ENCODE results near the gene WWOX. TPM values are rescaled to one million over a fixed set of nuclear protein-coding genes. Genes with fewer than 3 reads are reported as not detected.

The WWOX gene
- total RNA-seq, 1 donor from 2014 or later = 28.2 TPM

DNA sequence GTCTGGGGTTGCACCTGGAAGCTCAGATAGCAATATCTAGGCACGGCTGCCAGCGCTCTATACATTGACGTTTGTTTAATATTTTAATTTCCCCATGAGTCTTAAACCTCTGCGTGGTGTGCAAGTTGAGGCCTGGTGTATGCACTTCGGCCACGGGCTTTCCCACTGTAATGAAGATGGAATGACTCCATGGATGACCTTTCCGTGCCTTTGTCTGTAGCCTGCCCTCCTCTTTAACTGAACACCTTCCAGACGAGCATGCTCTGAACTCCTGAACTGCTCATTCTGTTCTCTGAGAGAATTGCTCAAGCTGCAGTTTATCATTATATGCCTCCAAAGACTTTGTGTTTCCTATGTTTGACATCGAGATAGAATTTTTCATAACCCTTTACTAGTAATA lies 438.8 kb downstream of the WWOX start:
- Mint-ChIP-seq H3K27ac (ENCODE audit: unreplicated experiment) (no peak overlapping the region), H3K36me3 (ENCODE audit: unreplicated experiment) (no peaks in the 10 kb centered on the region), H3K4me3 (ENCODE audit: unreplicated experiment) (no peak overlapping the region), H3K9me3 (ENCODE audit: unreplicated experiment) (no peaks in the 10 kb centered on the region), H3K27me3 (ENCODE audit: unreplicated experiment) (no peaks in the 10 kb centered on the region), H3K4me1 (ENCODE audit: unreplicated experiment) (no peaks in the 10 kb centered on the region)
- no peak for DNase-seq (ENCODE audit: extremely low spot score, unreplicated experiment)
- TF ChIP-seq, protein P1, sequence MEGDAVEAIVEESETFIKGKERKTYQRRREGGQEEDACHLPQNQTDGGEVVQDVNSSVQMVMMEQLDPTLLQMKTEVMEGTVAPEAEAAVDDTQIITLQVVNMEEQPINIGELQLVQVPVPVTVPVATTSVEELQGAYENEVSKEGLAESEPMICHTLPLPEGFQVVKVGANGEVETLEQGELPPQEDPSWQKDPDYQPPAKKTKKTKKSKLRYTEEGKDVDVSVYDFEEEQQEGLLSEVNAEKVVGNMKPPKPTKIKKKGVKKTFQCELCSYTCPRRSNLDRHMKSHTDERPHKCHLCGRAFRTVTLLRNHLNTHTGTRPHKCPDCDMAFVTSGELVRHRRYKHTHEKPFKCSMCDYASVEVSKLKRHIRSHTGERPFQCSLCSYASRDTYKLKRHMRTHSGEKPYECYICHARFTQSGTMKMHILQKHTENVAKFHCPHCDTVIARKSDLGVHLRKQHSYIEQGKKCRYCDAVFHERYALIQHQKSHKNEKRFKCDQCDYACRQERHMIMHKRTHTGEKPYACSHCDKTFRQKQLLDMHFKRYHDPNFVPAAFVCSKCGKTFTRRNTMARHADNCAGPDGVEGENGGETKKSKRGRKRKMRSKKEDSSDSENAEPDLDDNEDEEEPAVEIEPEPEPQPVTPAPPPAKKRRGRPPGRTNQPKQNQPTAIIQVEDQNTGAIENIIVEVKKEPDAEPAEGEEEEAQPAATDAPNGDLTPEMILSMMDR (IDR thresholded peaks at IDR 0.05) = no peak

DNA sequence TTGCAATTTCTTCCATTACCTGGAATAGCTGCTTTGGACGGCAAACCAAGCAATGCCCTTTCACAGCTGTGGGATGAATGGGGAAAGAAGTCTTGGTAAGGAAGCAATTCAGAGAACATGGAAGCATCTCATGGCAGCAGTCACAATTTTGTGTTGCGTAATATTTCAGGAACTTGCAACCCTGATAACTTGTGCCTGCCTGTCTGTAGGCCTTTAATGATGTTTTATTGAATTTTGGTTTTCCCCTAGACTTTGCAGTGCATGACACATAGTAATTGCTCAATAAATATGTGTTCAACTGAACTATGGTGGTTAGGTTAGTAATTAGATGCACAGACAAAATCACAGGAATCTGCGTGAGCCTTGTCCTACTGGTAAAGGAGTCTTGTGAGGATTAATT lies 439.5 kb downstream of the WWOX start:
- no peak for DNase-seq (ENCODE audit: extremely low spot score, unreplicated experiment)
- no peaks in the 10 kb centered on the region for H3K4me1 Mint-ChIP-seq (ENCODE audit: unreplicated experiment)
- H3K4me3 Mint-ChIP-seq (ENCODE audit: unreplicated experiment) = no peak overlapping the region
- peaks cover 3% of the 10 kb centered on the region for H3K36me3 Mint-ChIP-seq (ENCODE audit: unreplicated experiment)
- no peaks in the 10 kb centered on the region for H3K27me3 Mint-ChIP-seq (ENCODE audit: unreplicated experiment)
- no peak overlapping the region for H3K27ac Mint-ChIP-seq (ENCODE audit: unreplicated experiment)
- H3K9me3 Mint-ChIP-seq (ENCODE audit: unreplicated experiment) = no peaks in the 10 kb centered on the region
- TF ChIP-seq, protein P1 (IDR thresholded peaks at IDR 0.05) = no peak

DNA sequence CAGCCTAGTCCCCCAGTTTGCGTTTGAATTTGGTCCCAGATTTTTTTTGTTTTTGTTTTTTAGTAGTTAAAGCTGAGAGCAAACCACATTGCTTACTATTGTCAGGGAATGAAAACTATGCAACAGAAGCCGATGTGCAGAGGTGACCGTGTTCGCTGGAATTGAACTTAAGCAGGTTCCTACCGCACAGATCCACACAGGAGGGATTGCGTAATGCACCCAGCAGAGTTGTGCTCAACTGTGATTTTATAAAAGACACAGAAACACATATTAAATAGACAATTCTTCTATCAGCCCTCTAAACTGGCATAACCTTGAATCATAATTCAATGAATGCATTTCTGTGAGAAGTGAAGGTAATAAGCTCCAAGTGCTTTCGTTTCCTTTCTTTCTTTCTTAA lies 443.0 kb downstream of the WWOX start:
- TF ChIP-seq, protein P1 (IDR thresholded peaks at IDR 0.05) = no peak
- peaks cover 3% of the 10 kb centered on the region for H3K36me3 Mint-ChIP-seq (ENCODE audit: unreplicated experiment)
- DNase-seq (ENCODE audit: extremely low spot score, unreplicated experiment) = no peak

DNA sequence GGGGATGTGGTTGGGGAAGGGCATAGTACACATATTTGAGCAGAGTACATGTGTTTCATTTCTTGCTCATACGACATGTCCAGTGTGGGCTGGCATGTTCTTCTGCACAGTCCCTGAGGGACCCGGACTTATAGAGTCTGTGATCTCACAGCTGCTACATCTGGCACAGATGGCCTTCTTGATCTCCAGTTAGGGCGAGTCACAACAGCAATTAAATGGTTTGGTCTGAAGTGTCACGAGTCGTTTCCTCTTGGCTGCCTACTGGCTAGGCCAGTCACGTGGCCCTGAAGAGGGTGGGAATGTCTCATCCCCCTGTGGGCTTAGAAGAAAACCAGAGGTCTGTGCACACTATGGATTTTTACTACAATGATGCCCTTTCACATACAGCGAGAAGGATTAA lies 443.6 kb downstream of the WWOX start:
- Mint-ChIP-seq H3K4me1 (ENCODE audit: unreplicated experiment) (no peaks in the 10 kb centered on the region), H3K27ac (ENCODE audit: unreplicated experiment) (no peak overlapping the region), H3K27me3 (ENCODE audit: unreplicated experiment) (no peaks in the 10 kb centered on the region), H3K4me3 (ENCODE audit: unreplicated experiment) (no peak overlapping the region), H3K9me3 (ENCODE audit: unreplicated experiment) (no peaks in the 10 kb centered on the region), H3K36me3 (ENCODE audit: unreplicated experiment) (peaks cover 3% of the 10 kb centered on the region)
- TF ChIP-seq, protein P1 (IDR thresholded peaks at IDR 0.05) = no peak
- no peak for DNase-seq (ENCODE audit: extremely low spot score, unreplicated experiment)

More for the DNA sequence above, 443.0 kb downstream of the WWOX start:
- no peaks in the 10 kb centered on the region for H3K9me3 Mint-ChIP-seq (ENCODE audit: unreplicated experiment)
- H3K4me3 Mint-ChIP-seq (ENCODE audit: unreplicated experiment) = no peak overlapping the region
- H3K27me3 Mint-ChIP-seq (ENCODE audit: unreplicated experiment) = no peaks in the 10 kb centered on the region
- no peaks in the 10 kb centered on the region for H3K4me1 Mint-ChIP-seq (ENCODE audit: unreplicated experiment)
- H3K27ac Mint-ChIP-seq (ENCODE audit: unreplicated experiment) = no peak overlapping the region

DNA sequence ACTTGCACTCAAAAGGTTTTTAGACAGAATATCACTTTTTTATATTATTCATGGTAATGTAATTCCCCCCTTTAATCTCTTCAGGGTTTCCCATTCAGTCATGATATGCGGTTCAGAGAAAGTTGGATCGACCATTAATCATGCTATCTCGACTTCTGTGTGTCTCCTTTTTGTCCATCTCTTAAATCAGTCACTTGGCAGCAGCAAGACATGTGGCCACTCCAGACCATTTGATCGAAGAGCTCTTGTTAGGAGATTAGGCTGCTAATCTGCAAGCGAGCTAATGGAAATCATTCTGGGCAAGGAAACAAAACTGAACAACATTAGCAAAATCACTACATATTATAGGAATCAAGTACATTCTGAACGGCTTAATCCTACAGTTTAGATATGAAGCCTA lies 449.9 kb downstream of the WWOX start:
- H3K27ac Mint-ChIP-seq (ENCODE audit: unreplicated experiment) = no peak overlapping the region
- DNase-seq (ENCODE audit: extremely low spot score, unreplicated experiment) = no peak
- H3K27me3 Mint-ChIP-seq (ENCODE audit: unreplicated experiment) = no peaks in the 10 kb centered on the region
- peaks cover 2% of the 10 kb centered on the region for H3K36me3 Mint-ChIP-seq (ENCODE audit: unreplicated experiment)
- no peaks in the 10 kb centered on the region for H3K9me3 Mint-ChIP-seq (ENCODE audit: unreplicated experiment)
- H3K4me1 Mint-ChIP-seq (ENCODE audit: unreplicated experiment) = no peaks in the 10 kb centered on the region
- H3K4me3 Mint-ChIP-seq (ENCODE audit: unreplicated experiment) = no peak overlapping the region
- TF ChIP-seq, protein P1 (IDR thresholded peaks at IDR 0.05) = no peak
